PFSK-1 (cell line): ENCODE data around the gene PRDM1.

Experiments
- FOXP2 ChIP-seq: optimal IDR thresholded peaks from 2 replicates; pipeline ENCODE3; 2011; ENCODE audit warnings: borderline replicate concordance, control low read depth, inconsistent platforms; ENCODE audit not compliant: insufficient read depth; ENCODE audit errors: extremely low read length, extremely low read depth
- POLR2AphosphoS5 ChIP-seq: IDR thresholded peaks from 2 replicates; pipeline ENCODE4 v1.6.1; 2012; ENCODE audit warnings: low read depth, mild to moderate bottlenecking, control low read depth, low read length, moderate library complexity
- SIN3A ChIP-seq: IDR thresholded peaks from 2 replicates; pipeline ENCODE4 v1.6.1; 2012; ENCODE audit warnings: mild to moderate bottlenecking, low read length, moderate library complexity, borderline replicate concordance; ENCODE audit not compliant: insufficient read depth
- TAF1 ChIP-seq: IDR thresholded peaks from 2 replicates; pipeline ENCODE4 v1.6.1; 2012; ENCODE audit warnings: low read length, control low read depth, borderline replicate concordance; ENCODE audit not compliant: insufficient read depth
- TF ChIP-seq, protein P1 (sequence below), 2 experiments: IDR thresholded peaks; 2 replicates each; pipeline versions ENCODE4 v1.6.1 to v1.8.0; 2011 to 2012; ENCODE audit warnings: low read depth in 2 of 2, low read length in 2 of 2, control low read depth in 1 of 2, inconsistent platforms in 1 of 2, mild to moderate bottlenecking in 1 of 2, moderate library complexity in 1 of 2; ENCODE audit not compliant: insufficient read depth in 1 of 2

PRDM1 gene

DNA sequence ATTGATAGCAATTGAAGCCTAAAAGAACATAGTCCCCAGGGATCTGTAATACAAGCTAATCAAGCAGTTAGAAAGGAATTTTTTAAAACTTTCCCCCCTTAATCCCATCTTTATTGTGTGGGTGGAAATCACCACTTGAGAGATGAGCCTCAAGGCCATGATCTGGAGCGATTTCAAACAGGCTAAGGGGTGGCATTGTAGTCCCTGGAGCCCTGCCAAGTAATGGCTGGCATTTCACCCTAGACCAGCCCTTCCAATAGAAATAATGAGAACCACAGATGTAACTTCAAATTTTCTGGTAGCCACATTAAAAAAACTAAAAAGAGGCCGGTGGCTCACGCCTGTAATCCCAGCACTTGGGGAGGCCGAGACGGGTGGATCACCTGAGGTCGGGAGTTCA is 46.9 kb downstream of the PRDM1 start:
- TF ChIP-seq POLR2AphosphoS5 (no peak), TAF1 (no peak), SIN3A (no peak), FOXP2 (no peak)
- TF ChIP-seq, protein P1, sequence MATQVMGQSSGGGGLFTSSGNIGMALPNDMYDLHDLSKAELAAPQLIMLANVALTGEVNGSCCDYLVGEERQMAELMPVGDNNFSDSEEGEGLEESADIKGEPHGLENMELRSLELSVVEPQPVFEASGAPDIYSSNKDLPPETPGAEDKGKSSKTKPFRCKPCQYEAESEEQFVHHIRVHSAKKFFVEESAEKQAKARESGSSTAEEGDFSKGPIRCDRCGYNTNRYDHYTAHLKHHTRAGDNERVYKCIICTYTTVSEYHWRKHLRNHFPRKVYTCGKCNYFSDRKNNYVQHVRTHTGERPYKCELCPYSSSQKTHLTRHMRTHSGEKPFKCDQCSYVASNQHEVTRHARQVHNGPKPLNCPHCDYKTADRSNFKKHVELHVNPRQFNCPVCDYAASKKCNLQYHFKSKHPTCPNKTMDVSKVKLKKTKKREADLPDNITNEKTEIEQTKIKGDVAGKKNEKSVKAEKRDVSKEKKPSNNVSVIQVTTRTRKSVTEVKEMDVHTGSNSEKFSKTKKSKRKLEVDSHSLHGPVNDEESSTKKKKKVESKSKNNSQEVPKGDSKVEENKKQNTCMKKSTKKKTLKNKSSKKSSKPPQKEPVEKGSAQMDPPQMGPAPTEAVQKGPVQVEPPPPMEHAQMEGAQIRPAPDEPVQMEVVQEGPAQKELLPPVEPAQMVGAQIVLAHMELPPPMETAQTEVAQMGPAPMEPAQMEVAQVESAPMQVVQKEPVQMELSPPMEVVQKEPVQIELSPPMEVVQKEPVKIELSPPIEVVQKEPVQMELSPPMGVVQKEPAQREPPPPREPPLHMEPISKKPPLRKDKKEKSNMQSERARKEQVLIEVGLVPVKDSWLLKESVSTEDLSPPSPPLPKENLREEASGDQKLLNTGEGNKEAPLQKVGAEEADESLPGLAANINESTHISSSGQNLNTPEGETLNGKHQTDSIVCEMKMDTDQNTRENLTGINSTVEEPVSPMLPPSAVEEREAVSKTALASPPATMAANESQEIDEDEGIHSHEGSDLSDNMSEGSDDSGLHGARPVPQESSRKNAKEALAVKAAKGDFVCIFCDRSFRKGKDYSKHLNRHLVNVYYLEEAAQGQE (IDR thresholded peaks at IDR 0.05; ENCODE audit: insufficient read depth in 1 of 2, low read depth in 2 of 2, low read length in 2 of 2): no peak

DNA sequence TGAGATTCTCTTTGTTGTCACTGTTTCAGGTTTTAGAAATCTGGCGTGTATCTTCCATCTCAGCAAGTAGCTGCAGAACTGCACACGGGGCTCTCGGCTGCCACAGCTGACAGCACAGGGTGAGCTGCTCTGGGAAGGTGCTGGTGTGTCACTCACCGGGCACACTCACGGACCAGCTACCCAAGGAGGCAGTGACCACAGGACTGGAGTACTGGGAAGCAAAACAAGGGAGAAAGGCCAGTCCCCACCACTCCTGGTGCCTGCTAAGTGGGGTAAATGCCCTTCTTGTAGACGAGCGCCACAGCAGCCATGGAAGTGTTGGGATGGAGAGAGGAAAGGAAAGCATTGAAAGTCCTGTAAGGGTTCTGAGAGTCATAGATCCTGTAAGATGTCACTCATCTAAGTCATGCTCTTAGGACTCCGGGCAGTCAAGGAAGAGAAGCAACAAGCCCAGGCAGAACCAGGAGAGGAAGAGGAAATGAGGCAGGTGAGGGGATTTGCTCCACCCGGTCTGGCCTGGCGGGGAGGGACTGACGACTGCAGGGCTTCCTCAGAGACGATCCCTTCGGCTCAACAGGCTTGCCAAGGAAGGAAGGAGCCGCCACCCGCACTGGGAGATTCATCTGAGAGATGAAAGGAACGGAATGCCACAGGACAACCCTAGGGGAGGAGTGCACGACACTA is 48.1 kb downstream of the PRDM1 start:
- TF ChIP-seq FOXP2: no peak
- TF ChIP-seq SIN3A: no peak
- no peak for TF ChIP-seq POLR2AphosphoS5

DNA sequence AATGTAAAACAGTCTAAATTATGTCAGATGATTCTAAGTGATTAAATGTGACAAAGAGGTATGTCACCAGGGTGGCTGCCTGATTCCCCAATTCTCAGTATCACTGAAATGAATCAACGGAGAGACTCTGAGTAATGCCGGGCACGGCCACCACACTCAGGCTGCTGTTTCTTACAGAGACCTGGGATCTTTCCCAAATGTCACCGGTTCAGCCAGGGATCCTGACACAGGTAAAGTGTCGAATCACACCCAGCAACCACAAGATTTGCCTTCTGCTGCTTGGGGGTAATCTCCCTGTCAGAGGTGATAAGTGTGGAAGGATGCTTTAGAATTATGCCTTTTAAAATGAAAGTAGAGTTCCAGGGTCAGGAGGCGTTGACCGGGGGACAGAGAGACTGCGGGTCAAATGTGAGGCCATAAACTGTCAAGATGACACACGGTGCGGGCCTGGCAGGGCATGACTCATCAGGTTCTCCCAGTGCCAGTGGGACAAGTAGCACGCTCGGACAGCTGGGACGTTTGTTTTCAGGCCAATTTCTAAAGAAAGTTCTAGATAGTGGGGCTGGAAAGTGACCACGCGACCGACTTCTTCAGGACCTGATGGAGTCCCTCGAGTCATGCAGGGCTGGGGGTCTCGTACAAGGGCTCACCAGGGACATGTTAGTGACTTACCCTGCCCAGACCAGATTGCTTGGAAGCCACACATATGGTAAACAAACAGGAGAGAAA is 48.9 kb downstream of the PRDM1 start:
- TF ChIP-seq, protein P1 (IDR thresholded peaks at IDR 0.05; ENCODE audit: insufficient read depth in 1 of 2, low read depth in 2 of 2, low read length in 2 of 2): no peak
- no peak for TF ChIP-seq POLR2AphosphoS5
- TF ChIP-seq FOXP2: no peak
- TF ChIP-seq SIN3A: no peak
- TF ChIP-seq TAF1: no peak

DNA sequence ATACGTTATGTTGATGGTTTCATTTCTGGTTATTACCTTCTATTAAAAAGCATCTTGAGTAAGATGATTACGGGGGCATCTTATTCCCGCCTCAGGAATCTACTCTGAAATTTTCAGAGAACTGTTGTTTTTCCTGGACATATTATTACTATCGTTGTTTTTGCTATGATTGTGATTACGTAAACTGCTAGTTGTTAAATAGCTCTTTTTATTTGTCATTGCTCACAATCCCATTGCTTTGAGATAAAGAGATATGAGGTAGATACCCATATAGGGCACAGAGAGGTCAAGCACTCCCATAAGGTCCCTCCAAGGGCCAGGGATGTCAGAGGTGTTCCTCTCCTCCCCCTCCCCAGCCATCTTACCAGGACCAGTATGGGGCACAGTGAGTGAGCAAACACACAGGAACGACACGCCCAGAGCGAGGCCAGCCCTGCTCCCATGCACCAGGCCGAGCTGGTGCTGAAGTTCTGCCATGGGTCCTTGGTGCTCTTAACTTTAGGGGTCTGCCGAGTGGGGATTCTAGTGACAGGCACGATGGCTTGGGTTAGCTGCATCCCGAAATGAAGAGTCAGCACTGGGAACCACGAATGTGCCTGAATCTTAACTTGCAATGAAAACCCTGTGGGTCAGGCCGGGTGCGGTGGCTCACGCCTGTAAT is 49.9 kb downstream of the PRDM1 start:
- no peak for TF ChIP-seq TAF1
- no peak for TF ChIP-seq FOXP2
- TF ChIP-seq, protein P1 (IDR thresholded peaks at IDR 0.05; ENCODE audit: insufficient read depth in 1 of 2, low read depth in 2 of 2, low read length in 2 of 2): no peak
- no peak for TF ChIP-seq POLR2AphosphoS5
- TF ChIP-seq SIN3A: no peak

DNA sequence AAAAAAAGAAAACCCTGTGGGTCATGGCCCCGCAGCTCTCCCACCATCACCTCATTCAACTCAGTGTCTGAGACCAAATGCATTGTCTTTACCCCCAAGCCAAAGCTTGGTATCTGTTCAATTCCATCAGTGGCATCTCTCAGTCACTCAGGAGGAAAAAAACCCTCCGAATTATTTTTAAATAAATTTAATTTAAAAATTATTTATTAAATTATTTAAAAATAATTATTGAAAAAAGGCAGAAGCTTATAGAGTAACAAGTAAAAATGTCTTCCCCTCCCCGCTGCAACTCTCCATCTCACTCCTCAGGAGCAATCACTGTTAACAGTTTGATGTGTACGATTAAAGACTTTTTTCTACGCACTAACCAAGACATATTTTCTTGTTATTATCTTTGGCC is 50.7 kb downstream of the PRDM1 start:
- TF ChIP-seq TAF1: no peak
- no peak for TF ChIP-seq SIN3A
- TF ChIP-seq, protein P1 (IDR thresholded peaks at IDR 0.05; ENCODE audit: insufficient read depth in 1 of 2, low read depth in 2 of 2, low read length in 2 of 2): no peak
- no peak for TF ChIP-seq POLR2AphosphoS5
- no peak for TF ChIP-seq FOXP2
